ENCODE results near the gene RBM47. TPM values are rescaled to one million over a fixed set of nuclear protein-coding genes. Genes with fewer than 3 reads are reported as not detected.

RBM47 gene
- total RNA-seq, 1 donor from 2014 or later: 61.1 TPM

GRCh38 chr4:40427128-40427527 is 202.5 kb downstream of the RBM47 start:
- intact Hi-C loops (cut with DNase I): no loop called here
- Histone ChIP-seq H3K27ac (no peak overlapping the region), H3K36me3 (no peaks in the 10 kb centered on the region), H3K4me1 (no peaks in the 10 kb centered on the region), H3K9me3 (no peaks in the 10 kb centered on the region), H3K27me3 (no peaks in the 10 kb centered on the region), H3K4me3 (no peak overlapping the region)
- DNase-seq (ENCODE audit: extremely low spot score in 2 of 2): no peak
- TF ChIP-seq POLR2AphosphoS5 (IDR thresholded peaks at IDR 0.05; ENCODE audit: insufficient read depth in 1 of 2, low read depth in 1 of 2) (no peak), POLR2A (IDR thresholded peaks at IDR 0.05) (no peak)
- TF ChIP-seq, protein P1, sequence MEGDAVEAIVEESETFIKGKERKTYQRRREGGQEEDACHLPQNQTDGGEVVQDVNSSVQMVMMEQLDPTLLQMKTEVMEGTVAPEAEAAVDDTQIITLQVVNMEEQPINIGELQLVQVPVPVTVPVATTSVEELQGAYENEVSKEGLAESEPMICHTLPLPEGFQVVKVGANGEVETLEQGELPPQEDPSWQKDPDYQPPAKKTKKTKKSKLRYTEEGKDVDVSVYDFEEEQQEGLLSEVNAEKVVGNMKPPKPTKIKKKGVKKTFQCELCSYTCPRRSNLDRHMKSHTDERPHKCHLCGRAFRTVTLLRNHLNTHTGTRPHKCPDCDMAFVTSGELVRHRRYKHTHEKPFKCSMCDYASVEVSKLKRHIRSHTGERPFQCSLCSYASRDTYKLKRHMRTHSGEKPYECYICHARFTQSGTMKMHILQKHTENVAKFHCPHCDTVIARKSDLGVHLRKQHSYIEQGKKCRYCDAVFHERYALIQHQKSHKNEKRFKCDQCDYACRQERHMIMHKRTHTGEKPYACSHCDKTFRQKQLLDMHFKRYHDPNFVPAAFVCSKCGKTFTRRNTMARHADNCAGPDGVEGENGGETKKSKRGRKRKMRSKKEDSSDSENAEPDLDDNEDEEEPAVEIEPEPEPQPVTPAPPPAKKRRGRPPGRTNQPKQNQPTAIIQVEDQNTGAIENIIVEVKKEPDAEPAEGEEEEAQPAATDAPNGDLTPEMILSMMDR (IDR thresholded peaks at IDR 0.05): no peak

DNA sequence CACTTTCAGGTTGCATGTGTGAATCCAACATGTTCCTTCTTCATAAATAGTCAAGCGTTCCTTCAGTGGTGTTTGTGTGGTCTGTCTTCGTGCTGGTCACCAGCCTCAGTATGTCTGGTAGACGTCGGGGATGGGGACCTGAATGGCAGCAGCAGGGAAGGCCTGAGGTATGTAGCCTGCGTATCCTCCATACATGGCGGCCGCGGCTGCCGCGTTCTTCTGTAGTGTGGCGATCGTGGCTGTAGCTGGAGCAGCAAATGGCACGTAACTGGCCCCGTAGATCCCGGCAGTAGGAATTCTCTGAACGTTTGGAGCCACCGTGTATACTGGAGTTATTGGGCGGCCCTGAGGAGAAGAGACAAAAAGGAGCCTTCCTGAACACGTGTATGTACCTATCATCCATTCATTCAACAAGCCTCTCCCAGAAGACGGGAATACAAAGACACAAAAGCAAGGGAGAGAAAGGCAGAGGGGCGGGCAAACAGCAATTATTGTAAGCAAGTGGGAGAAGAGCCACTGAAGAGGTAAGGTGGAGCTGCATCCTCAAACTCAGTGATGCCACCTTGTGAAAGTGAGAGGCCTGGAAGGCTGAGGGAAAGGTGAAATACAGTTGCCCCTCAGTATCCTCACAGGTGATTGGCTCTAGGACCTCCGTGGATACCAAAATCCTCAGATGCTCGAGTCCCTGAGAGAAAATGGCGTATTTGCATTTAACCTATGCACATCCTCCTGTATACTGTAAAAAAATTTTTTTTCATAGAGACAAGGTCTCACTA is 203.7 kb downstream of the RBM47 start:
- no peaks in the 10 kb centered on the region for H3K27me3 ChIP-seq
- H3K36me3 ChIP-seq: no peaks in the 10 kb centered on the region
- no peaks in the 10 kb centered on the region for H3K4me1 ChIP-seq
- intact Hi-C loops (cut with DNase I): no loop called here
- H3K9me3 ChIP-seq: no peaks in the 10 kb centered on the region
- no peak overlapping the region for H3K27ac ChIP-seq
- H3K4me3 ChIP-seq: no peak overlapping the region
- DNase-seq (ENCODE audit: extremely low spot score in 2 of 2): no peak
- TF ChIP-seq POLR2A (IDR thresholded peaks at IDR 0.05) (no peak), POLR2AphosphoS5 (IDR thresholded peaks at IDR 0.05; ENCODE audit: insufficient read depth in 1 of 2, low read depth in 1 of 2) (no peak)
- TF ChIP-seq, protein P1 (IDR thresholded peaks at IDR 0.05): no peak

DNA sequence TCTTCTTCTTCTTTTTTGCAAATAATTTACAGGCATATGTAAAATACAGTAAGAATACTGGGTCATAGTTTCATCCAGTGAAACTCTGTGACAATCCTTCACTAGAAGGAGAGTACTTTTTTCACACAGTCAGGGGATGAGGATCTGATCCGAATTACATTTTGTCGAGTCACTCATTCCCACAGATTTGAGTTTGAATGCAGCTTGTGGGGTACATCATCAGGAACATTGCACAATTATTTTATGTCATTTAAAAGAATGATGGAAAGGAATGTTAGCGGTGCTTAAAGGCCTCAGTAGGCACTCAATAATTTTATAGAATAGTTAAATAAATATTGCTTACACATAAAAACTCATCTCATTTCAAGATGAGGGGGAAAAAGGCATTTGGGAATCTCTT is 205.9 kb downstream of the RBM47 start:
- H3K4me3 ChIP-seq: no peak overlapping the region
- no peak overlapping the region for H3K27ac ChIP-seq
- no peaks in the 10 kb centered on the region for H3K36me3 ChIP-seq
- no peaks in the 10 kb centered on the region for H3K9me3 ChIP-seq
- TF ChIP-seq, protein P1 (IDR thresholded peaks at IDR 0.05): no peak
- TF ChIP-seq POLR2A (IDR thresholded peaks at IDR 0.05): no peak
- no peak for DNase-seq (ENCODE audit: extremely low spot score in 2 of 2)
- H3K4me1 ChIP-seq: no peaks in the 10 kb centered on the region
- no peaks in the 10 kb centered on the region for H3K27me3 ChIP-seq
- intact Hi-C loops (cut with DNase I): no loop called here

DNA sequence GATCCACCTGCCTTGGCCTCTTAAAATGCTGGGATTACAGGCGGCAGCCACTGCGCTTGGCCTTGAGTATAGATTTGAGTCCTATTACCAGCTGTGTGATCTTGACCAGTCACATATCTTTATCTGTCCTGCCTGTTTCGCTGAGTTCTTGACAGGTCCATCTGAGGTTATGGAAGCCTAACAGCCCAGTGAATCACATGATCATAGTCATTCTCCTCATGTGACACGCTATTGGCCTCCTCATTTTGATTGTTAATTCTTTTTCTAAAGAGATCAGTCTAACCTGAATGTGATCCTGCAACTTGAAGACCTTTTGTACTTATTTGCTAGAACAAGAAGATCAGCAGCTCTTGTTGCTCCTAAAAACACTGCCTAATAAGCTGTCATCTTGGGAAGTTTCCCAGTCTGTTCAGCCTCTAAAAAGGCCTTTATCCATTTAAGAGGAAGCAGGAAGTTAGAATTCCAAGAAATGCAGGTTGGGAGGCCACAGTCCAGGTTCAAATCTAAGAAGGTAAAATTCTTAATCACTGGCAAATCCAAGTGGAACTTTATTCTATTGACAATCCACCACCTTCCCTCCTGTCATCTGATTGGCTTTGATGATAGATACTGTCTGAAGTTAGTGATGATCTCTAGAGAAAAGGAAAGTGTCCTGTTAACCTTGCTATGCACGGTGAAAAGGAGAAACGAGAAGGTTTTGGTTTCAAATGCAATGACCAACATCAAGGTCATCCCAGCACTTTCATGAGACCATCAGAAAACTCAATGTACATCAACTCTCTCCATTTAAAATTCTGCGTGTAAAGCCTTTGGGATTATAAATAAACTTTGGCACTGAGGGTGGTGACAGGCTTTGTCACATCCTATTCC is 207.6 kb downstream of the RBM47 start:
- Histone ChIP-seq H3K4me1 (no peaks in the 10 kb centered on the region), H3K27ac (no peak overlapping the region), H3K4me3 (no peak overlapping the region), H3K36me3 (no peaks in the 10 kb centered on the region), H3K27me3 (no peaks in the 10 kb centered on the region), H3K9me3 (no peaks in the 10 kb centered on the region)
- DNase-seq (ENCODE audit: extremely low spot score in 2 of 2): no peak
- no peak for TF ChIP-seq POLR2AphosphoS5 (IDR thresholded peaks at IDR 0.05; ENCODE audit: insufficient read depth in 1 of 2, low read depth in 1 of 2)
- TF ChIP-seq POLR2A (IDR thresholded peaks at IDR 0.05): no peak
- TF ChIP-seq, protein P1 (IDR thresholded peaks at IDR 0.05): no peak
- intact Hi-C loops (cut with DNase I): no loop called here

Measured in vagina (tissue), 2 donors.